Keratinocyte (primary cell): ENCODE measurements around the gene PHYHIPL. TPM values are rescaled to one million over a fixed set of nuclear protein-coding genes. Genes with fewer than 3 reads are reported as not detected.
"Not testable (repeated sequence)": the region's sequence is repeated elsewhere in the genome, so short reads cannot be mapped to it uniquely, and the experiment has no call there.

ENCODE experiments used
- DNase-seq: peaks from one replicate; pipeline ENCODE4 v3.0.0-alpha.2; 2011; ENCODE audit warnings: low read depth, missing footprints, low spot score
- FAIRE-seq: peaks from 2 replicates; lab custom pipeline; 2011; peaks lifted over from hg19 to GRCh38; lab: Jason Lieb, UNC
- H2AFZ ChIP-seq: 2 replicates; pipeline ENCODE4 v1.6.0; 2012; ENCODE audit warnings: low read length, control low read depth, inconsistent platforms; ENCODE audit not compliant: control insufficient read depth
- H3K27ac ChIP-seq: 2 replicates; pipeline ENCODE4 v1.5.1; 2011; ENCODE audit warnings: low read length; ENCODE audit not compliant: control insufficient read depth, insufficient read depth
- H3K27me3 ChIP-seq: 3 replicates; pipeline ENCODE4 v1.6.0; 2011; ENCODE audit warnings: low read length; ENCODE audit not compliant: control insufficient read depth, insufficient read depth; ENCODE audit errors: extremely low read depth
- H3K36me3 ChIP-seq, 2 experiments: 2 replicates in 1 of 2; 3 replicates in 1 of 2; pipeline ENCODE4 v1.5.1; 2011; ENCODE audit warnings: low read length in 2 of 2, mild to moderate bottlenecking in 1 of 2; ENCODE audit not compliant: control insufficient read depth in 2 of 2, insufficient read depth in 2 of 2; ENCODE audit errors: extremely low read depth in 1 of 2
- H3K4me1 ChIP-seq: 3 replicates; pipeline ENCODE4 v1.5.1; 2011; ENCODE audit warnings: low read length; ENCODE audit not compliant: control insufficient read depth, insufficient read depth; ENCODE audit errors: extremely low read depth
- H3K4me2 ChIP-seq: 3 replicates; pipeline ENCODE4 v1.6.0; 2011; ENCODE audit warnings: low read depth, low read length; ENCODE audit not compliant: control insufficient read depth, insufficient read depth; ENCODE audit errors: extremely low read depth
- H3K4me3 ChIP-seq, 3 experiments: fragments of 200-600 bp in 1 of 3; sonication (generic) in 1 of 3; 2 replicates in 2 of 3; 3 replicates in 1 of 3; pipeline ENCODE4 v1.5.1; 2011 to 2016; ENCODE audit warnings: low read length in 3 of 3, mild to moderate bottlenecking in 3 of 3, control low read depth in 2 of 3, inconsistent platforms in 1 of 3, low read depth in 1 of 3, mixed read lengths in 1 of 3, mixed run types in 1 of 3, moderate library complexity in 1 of 3; ENCODE audit not compliant: control insufficient read depth in 2 of 3, insufficient read depth in 2 of 3; ENCODE audit errors: extremely low read depth in 1 of 3
- H3K79me2 ChIP-seq: 2 replicates; pipeline ENCODE4 v1.6.0; 2012; ENCODE audit warnings: low read length; ENCODE audit not compliant: control insufficient read depth, insufficient read depth
- H3K9ac ChIP-seq: 3 replicates; pipeline ENCODE4 v1.6.0; 2011; ENCODE audit warnings: low read length; ENCODE audit not compliant: control insufficient read depth, insufficient read depth; ENCODE audit errors: extremely low read depth
- H3K9me1 ChIP-seq: 3 replicates; pipeline ENCODE4 v1.6.0; 2011; ENCODE audit warnings: low read length; ENCODE audit not compliant: control insufficient read depth, insufficient read depth; ENCODE audit errors: extremely low read depth
- H3K9me3 ChIP-seq: 2 replicates; pipeline ENCODE4 v1.5.1; 2012; ENCODE audit warnings: low read depth, low read length; ENCODE audit not compliant: control insufficient read depth
- H4K20me1 ChIP-seq: 3 replicates; pipeline ENCODE4 v1.6.0; 2011; ENCODE audit warnings: low read length; ENCODE audit not compliant: control insufficient read depth, insufficient read depth; ENCODE audit errors: extremely low read depth
- EZH2 ChIP-seq: IDR thresholded peaks from one replicate; pipeline ENCODE4 v1.6.1; 2012; ENCODE audit warnings: inconsistent platforms, mild to moderate bottlenecking, low read length, moderate library complexity
- dilution Hi-C: fragments of 300-500 bp; cut with MboI; formaldehyde crosslinking; loops from one replicate; pipeline ENCODE4 v1.7.0; 2020; ENCODE audit warnings: low sequenced_read_pairs; ENCODE audit not compliant: extremely low pct_ligation_motif_present
- polyA plus RNA-seq, 5 experiments: library from polyadenylated mRNA; depleted of rRNA in 3 of 5; stranded (reverse) in 3 of 5; stranded (forward) in 1 of 5; unstranded in 1 of 5; fragments of >200 nt; gene quantifications; 1 replicate in 1 of 5; 2 replicates in 3 of 5; 3 replicates in 1 of 5; pipeline versions ENCODE4 v1.2.1 to v1.2.3, GENCODE V29; 2011 to 2012; ENCODE audit warnings: missing spikeins in 2 of 5, low read depth in 1 of 5, low replicate concordance in 1 of 5
- TF ChIP-seq, protein P1 (sequence below), 3 experiments: IDR thresholded peaks in 1 of 3; conservative IDR thresholded peaks in 1 of 3; optimal IDR thresholded peaks in 1 of 3; 2 replicates in 2 of 3; 3 replicates in 1 of 3; pipeline versions ENCODE3 to v1.5.1; 2011; ENCODE audit warnings: low read length in 3 of 3, mild to moderate bottlenecking in 3 of 3, moderate library complexity in 2 of 3, control low read depth in 1 of 3, inconsistent platforms in 1 of 3; ENCODE audit not compliant: insufficient read depth in 2 of 3; ENCODE audit errors: extremely low read depth in 1 of 3

Gene PHYHIPL
- polyA plus RNA-seq, 1 donor (not counting 4 experiments of a cell fraction or from before 2014, with no cell fraction given): 0.12 TPM

DNA sequence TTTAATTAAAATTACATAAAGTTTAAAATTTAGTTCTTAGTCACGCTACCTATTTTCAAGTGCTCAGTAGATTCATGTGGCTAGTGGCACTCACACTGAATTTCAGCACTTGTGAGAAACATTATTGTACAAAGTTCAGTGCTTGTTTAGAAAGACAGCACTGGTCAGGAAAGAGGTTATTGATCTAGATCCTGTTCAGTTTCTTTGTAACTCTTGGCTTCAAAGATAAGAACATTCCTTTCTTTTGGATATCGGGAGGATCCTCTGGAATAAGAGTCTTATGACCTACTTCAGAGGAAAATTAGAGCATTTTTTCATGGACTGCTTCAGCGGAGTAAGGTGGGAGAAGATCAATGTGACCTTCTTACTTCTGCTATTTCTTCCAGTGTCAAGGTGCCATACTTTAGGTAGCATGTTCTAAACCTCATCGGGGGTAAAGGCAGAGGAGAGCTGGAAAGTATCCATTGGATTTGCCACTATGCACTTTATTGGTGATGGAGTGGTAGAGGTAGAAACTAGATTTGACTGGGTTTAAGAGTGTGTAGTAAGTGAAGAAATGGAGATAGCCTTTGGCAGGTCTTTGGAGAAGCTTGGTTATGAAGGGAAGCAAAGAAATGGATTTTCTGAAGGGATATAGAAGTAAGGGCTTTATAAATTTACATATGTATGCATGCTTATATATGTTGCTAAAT lies 39.9 kb downstream of the PHYHIPL start:
- no peak for TF ChIP-seq EZH2
- TF ChIP-seq, protein P1, sequence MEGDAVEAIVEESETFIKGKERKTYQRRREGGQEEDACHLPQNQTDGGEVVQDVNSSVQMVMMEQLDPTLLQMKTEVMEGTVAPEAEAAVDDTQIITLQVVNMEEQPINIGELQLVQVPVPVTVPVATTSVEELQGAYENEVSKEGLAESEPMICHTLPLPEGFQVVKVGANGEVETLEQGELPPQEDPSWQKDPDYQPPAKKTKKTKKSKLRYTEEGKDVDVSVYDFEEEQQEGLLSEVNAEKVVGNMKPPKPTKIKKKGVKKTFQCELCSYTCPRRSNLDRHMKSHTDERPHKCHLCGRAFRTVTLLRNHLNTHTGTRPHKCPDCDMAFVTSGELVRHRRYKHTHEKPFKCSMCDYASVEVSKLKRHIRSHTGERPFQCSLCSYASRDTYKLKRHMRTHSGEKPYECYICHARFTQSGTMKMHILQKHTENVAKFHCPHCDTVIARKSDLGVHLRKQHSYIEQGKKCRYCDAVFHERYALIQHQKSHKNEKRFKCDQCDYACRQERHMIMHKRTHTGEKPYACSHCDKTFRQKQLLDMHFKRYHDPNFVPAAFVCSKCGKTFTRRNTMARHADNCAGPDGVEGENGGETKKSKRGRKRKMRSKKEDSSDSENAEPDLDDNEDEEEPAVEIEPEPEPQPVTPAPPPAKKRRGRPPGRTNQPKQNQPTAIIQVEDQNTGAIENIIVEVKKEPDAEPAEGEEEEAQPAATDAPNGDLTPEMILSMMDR (optimal IDR thresholded peaks at IDR 0.05 in 1 of 3, IDR thresholded peaks at IDR 0.05 in 1 of 3, conservative IDR thresholded peaks at IDR 0.05 in 1 of 3; ENCODE audit: extremely low read depth in 1 of 3, insufficient read depth in 2 of 3, low read length in 3 of 3): no peak
- Histone ChIP-seq H3K4me1 (no peaks in the 10 kb centered on the region), H3K9me3 (no peaks in the 10 kb centered on the region), H3K4me3 (no peak overlapping the region), H3K27me3 (no peaks in the 10 kb centered on the region), H3K9ac (no peak overlapping the region), H3K27ac (no peak overlapping the region), H4K20me1 (no peaks in the 10 kb centered on the region), H3K79me2 (no peaks in the 10 kb centered on the region), H3K9me1 (no peaks in the 10 kb centered on the region), H3K4me2 (no peak overlapping the region), H3K36me3 (no peaks in the 10 kb centered on the region), H2AFZ (no peak overlapping the region)
- no peak for DNase-seq
- FAIRE-seq: no peak
- dilution Hi-C loops: no loop called here

DNA sequence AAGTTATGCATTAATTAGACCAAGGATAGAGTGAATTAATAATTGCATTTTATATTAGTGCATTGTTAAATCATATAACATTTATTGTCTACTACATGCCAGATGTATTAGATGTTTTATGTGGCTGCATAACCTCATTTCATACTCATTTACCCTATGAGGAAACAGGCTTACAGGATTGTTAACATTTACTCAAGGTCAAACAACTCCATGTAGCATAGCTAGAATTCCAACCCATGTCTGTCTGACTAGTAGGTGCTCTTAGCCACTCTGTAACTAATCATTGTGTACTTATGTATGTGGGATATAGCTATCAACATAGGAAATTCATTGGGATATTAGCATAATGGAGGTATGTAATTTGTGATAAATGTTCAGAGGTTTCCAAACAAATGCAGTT lies 46.3 kb downstream of the PHYHIPL start:
- Histone ChIP-seq H3K9ac (no peak overlapping the region), H3K27ac (no peak overlapping the region), H4K20me1 (no peaks in the 10 kb centered on the region), H3K27me3 (no peaks in the 10 kb centered on the region), H3K4me2 (no peak overlapping the region), H3K9me3 (no peaks in the 10 kb centered on the region), H3K79me2 (no peaks in the 10 kb centered on the region), H2AFZ (no peak overlapping the region), H3K9me1 (no peaks in the 10 kb centered on the region), H3K36me3 (no peaks in the 10 kb centered on the region), H3K4me1 (no peaks in the 10 kb centered on the region), H3K4me3 (no peak overlapping the region)
- DNase-seq (no peak), FAIRE-seq (no peak)
- dilution Hi-C loops: no loop called here
- TF ChIP-seq, protein P1 (optimal IDR thresholded peaks at IDR 0.05 in 1 of 3, IDR thresholded peaks at IDR 0.05 in 1 of 3, conservative IDR thresholded peaks at IDR 0.05 in 1 of 3; ENCODE audit: extremely low read depth in 1 of 3, insufficient read depth in 2 of 3, low read length in 3 of 3): no peak
- no peak for TF ChIP-seq EZH2

DNA sequence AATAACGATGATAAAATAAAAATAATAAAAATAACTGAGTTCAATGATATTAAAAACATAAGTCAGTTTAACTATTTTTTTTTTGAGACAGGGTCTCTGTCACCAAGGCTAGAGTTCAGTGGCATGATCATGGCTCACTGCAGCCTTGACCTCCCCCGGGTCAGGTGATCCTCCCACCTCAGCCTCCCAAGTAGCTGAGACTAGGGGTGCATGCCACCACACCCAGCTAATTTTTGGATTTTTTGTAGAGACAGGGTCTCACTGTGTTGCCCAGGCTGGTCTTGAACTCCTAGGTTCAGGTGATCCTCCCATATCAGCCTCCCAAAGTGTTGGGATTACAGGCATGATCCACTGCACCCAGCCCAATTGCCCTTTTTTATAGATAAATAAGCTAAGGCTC lies 47.2 kb downstream of the PHYHIPL start:
- H4K20me1 ChIP-seq, FAIRE-seq, H3K4me3 ChIP-seq, H3K9me3 ChIP-seq, DNase-seq, dilution Hi-C loops, H3K27me3 ChIP-seq, H3K27ac ChIP-seq, H3K79me2 ChIP-seq, H3K4me2 ChIP-seq, H3K4me1 ChIP-seq, H3K9ac ChIP-seq, H2AFZ ChIP-seq, H3K36me3 ChIP-seq, H3K9me1 ChIP-seq: not testable (repeated sequence)
